Mucosa of descending colon (tissue), 3 donors: ENCODE results near the gene KCNA5. TPM values are rescaled to one million over a fixed set of nuclear protein-coding genes. Genes with fewer than 3 reads are reported as not detected.

Experiments used
- ATAC-seq: fragments of 200-7000 bp; cut with Tn5 transposase; one replicate; pipeline ENCODE4 v1.9.1; 2020; ENCODE audit warnings: mild to moderate bottlenecking, moderate library complexity
- DNase-seq, 3 donors: peaks; one replicate each; pipeline ENCODE4 v3.0.0-alpha.2; 2020
- H3K36me3 ChIP-seq: fragments of 200-600 bp; one replicate; pipeline ENCODE4 v1.8.0; 2021; ENCODE audit warnings: low read depth, mild to moderate bottlenecking
- H3K4me1 ChIP-seq: fragments of 200-600 bp; one replicate; pipeline ENCODE4 v1.8.0; 2021; ENCODE audit warnings: low read depth, mild to moderate bottlenecking
- H3K4me3 ChIP-seq: fragments of 200-600 bp; one replicate; pipeline ENCODE4 v1.8.0; 2021; ENCODE audit warnings: mild to moderate bottlenecking
- H3K9me3 ChIP-seq: fragments of 200-600 bp; one replicate; pipeline ENCODE4 v1.8.0; 2021; ENCODE audit warnings: mild to moderate bottlenecking
- intact Hi-C, 2 donors: fragments of 100-400 bp; cut with DNase I in 1 of 2; cut with micrococcal nuclease in 1 of 2; formaldehyde crosslinking; loops; one replicate each; pipeline versions ENCODE4 v1.11.0 to v1.11.1; 2022; cut with DNase I, micrococcal nuclease
- total RNA-seq, 3 donors: library from RNA; stranded (reverse); fragmentation: NEBNext Ultra II Directional in 2 of 3; extraction: Animal tissue kit (Norgen Biotek cat#: 25700) in 2 of 3; gene quantifications; one replicate each; pipeline versions ENCODE4 v1.2.1 to v1.2.4, GENCODE V29; 2021 to 2023
- TF ChIP-seq, protein P1 (sequence below): fragments of 200-600 bp; IDR thresholded peaks from one replicate; pipeline ENCODE4 v1.8.0; 2022; ENCODE audit warnings: antibody characterized with exemption, mild to moderate bottlenecking
- donor health status: DM: no; HTN: no; CAD: no; lungs with moderate emphysema.
- donor health status: DM: no; HTN: no; CAD: no.
- donor health status: DM: no; HTN: yes; CAD: no.

Gene KCNA5
- total RNA-seq, 3 donors from 2014 or later: 0.20 to 10.8 (median 0.22) TPM

DNA sequence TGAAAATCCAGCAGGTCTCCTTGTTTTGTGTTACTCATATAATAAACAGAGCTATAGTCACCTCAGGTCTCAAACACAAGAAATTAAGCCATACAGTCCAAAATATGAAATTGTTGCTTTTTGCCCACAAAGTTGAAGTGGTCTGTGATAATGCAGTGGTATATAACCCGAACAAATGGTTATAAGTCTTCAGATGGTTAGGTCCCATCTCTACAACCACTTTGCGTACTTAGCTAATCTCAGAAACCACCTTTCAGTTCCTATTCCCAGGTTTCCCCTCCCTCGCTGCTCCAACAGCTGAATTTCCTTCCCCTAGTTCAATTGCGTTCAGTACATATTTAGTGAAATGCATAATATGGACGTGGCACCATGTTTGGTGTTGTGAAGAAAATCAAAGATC is 3.3 kb upstream of the KCNA5 start:
- ATAC-seq: no peak
- no peaks in the 10 kb centered on the region for H3K9me3 ChIP-seq
- intact Hi-C loops: no loop called here
- H3K36me3 ChIP-seq: no peaks in the 10 kb centered on the region
- TF ChIP-seq, protein P1, sequence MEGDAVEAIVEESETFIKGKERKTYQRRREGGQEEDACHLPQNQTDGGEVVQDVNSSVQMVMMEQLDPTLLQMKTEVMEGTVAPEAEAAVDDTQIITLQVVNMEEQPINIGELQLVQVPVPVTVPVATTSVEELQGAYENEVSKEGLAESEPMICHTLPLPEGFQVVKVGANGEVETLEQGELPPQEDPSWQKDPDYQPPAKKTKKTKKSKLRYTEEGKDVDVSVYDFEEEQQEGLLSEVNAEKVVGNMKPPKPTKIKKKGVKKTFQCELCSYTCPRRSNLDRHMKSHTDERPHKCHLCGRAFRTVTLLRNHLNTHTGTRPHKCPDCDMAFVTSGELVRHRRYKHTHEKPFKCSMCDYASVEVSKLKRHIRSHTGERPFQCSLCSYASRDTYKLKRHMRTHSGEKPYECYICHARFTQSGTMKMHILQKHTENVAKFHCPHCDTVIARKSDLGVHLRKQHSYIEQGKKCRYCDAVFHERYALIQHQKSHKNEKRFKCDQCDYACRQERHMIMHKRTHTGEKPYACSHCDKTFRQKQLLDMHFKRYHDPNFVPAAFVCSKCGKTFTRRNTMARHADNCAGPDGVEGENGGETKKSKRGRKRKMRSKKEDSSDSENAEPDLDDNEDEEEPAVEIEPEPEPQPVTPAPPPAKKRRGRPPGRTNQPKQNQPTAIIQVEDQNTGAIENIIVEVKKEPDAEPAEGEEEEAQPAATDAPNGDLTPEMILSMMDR: no peak
- H3K4me3 ChIP-seq: no peak overlapping the region
- no peak for DNase-seq
- no peaks in the 10 kb centered on the region for H3K4me1 ChIP-seq

DNA sequence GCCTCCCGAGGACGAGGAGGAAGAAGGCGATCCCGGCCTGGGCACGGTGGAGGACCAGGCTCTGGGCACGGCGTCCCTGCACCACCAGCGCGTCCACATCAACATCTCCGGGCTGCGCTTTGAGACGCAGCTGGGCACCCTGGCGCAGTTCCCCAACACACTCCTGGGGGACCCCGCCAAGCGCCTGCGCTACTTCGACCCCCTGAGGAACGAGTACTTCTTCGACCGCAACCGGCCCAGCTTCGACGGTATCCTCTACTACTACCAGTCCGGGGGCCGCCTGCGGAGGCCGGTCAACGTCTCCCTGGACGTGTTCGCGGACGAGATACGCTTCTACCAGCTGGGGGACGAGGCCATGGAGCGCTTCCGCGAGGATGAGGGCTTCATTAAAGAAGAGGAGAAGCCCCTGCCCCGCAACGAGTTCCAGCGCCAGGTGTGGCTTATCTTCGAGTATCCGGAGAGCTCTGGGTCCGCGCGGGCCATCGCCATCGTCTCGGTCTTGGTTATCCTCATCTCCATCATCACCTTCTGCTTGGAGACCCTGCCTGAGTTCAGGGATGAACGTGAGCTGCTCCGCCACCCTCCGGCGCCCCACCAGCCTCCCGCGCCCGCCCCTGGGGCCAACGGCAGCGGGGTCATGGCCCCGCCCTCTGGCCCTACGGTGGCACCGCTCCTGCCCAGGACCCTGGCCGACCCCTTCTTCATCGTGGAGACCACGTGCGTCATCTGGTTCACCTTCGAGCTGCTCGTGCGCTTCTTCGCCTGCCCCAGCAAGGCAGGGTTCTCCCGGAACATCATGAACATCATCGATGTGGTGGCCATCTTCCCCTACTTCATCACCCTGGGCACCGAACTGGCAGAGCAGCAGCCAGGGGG is 979 bp downstream of the KCNA5 start:
- DNase-seq: no peak
- ATAC-seq: no peak
- no peak overlapping the region for H3K4me3 ChIP-seq
- TF ChIP-seq, protein P1: no peak
- H3K36me3 ChIP-seq: no peaks in the 10 kb centered on the region
- intact Hi-C loops: no loop called here
- H3K4me1 ChIP-seq: no peaks in the 10 kb centered on the region
- H3K9me3 ChIP-seq: no peaks in the 10 kb centered on the region

GRCh38 chr12:5047094-5047493 is 3.4 kb downstream of the KCNA5 start:
- H3K4me1 ChIP-seq: no peaks in the 10 kb centered on the region
- DNase-seq: no peak
- intact Hi-C loops: no loop called here
- no peak overlapping the region for H3K4me3 ChIP-seq
- no peak for ATAC-seq
- no peaks in the 10 kb centered on the region for H3K9me3 ChIP-seq
- TF ChIP-seq, protein P1: no peak
- no peaks in the 10 kb centered on the region for H3K36me3 ChIP-seq

- Histone ChIP-seq H3K9me3 (no peaks in the 10 kb centered on the region), H3K36me3 (no peaks in the 10 kb centered on the region), H3K4me3 (no peak overlapping the region), H3K4me1 (no peaks in the 10 kb centered on the region)
- ATAC-seq: no peak
- TF ChIP-seq, protein P1: no peak
- DNase-seq: no peak
- intact Hi-C loops: no loop called here
Observed at GRCh38 chr12:5047729-5048128, 4.0 kb downstream of the KCNA5 start.

DNA sequence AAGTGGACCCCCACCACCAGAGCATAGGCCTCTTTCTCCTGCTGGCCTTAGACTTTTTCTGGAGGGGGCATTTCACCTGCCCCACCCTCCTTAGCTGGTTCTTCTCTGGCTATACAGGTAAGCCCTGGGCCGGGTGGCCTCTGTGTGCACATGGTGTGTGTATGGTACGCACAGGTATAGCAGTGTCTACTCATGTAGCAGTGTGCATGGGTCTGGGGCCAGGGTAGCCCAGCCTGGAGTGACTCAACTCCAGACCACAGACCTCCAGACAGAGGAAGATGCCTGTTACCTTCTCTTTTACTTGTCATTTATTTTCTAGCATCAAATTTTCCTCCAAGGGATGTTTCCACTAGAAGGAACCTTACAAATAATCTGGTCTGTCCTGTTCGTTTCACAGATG is 6.9 kb downstream of the KCNA5 start:
- H3K9me3 ChIP-seq: no peaks in the 10 kb centered on the region
- no peaks in the 10 kb centered on the region for H3K36me3 ChIP-seq
- TF ChIP-seq, protein P1: no peak
- intact Hi-C loops: no loop called here
- ATAC-seq (no peak), DNase-seq (no peak)
- H3K4me1 ChIP-seq: no peaks in the 10 kb centered on the region
- H3K4me3 ChIP-seq: no peak overlapping the region
